ENCODE data around the gene TEKT5.
"Not testable (repeated sequence)": the region's sequence is repeated elsewhere in the genome, so short reads cannot be mapped to it uniquely, and the experiment has no call there.

Gene TEKT5

DNA sequence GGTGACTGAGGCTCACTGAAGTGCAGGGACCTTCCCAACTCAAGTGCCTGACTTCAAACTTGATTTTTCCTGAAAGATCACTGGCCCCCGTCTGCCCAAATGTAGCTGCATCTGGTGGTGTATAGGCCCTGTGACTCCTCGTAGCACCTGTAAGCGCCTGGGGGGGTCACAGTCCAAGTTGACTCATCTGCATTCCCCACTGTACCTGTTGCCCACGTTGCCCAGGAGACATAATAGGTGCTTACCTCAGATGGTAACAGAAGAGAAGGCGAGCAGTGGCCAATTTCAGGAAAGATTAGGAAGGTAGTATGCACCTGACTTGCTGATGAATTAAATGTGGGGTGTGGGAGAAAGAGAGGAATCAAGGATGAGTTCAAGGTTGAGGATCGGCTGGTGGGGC is 70.2 kb downstream of the TEKT5 start:
- no peak overlapping the region for H3K27ac ChIP-seq (ENCODE audit: low read length)
- peaks cover 0 to 5% of the 10 kb centered on the region in 2 donors for H3K4me1 ChIP-seq (ENCODE audit: control insufficient read depth in 1 of 2, insufficient read depth in 2 of 2, low read length in 2 of 2)
- no peaks in the 10 kb centered on the region for H3K27me3 ChIP-seq (ENCODE audit: low read depth, low read length)
- H3K36me3 ChIP-seq (ENCODE audit: control insufficient read depth in 1 of 2, insufficient read depth in 2 of 2, low read length in 2 of 2) = no peaks in the 10 kb centered on the region
- H3K4me3 ChIP-seq (ENCODE audit: low read depth in 1 of 2, low read length in 2 of 2) = no peak overlapping the region
- H3K9me3 ChIP-seq (ENCODE audit: control insufficient read depth in 1 of 2, low read length in 2 of 2) = no peaks in the 10 kb centered on the region

- peaks cover 0 to 19% of the 10 kb centered on the region in 2 donors for H3K4me1 ChIP-seq (ENCODE audit: control insufficient read depth in 1 of 2, insufficient read depth in 2 of 2, low read length in 2 of 2)
- H3K4me3 ChIP-seq (ENCODE audit: low read depth in 1 of 2, low read length in 2 of 2) = no peak overlapping the region
- no peak overlapping the region for H3K27ac ChIP-seq (ENCODE audit: low read length)
- H3K27me3 ChIP-seq (ENCODE audit: low read depth, low read length) = no peaks in the 10 kb centered on the region
- H3K9me3 ChIP-seq (ENCODE audit: control insufficient read depth in 1 of 2, low read length in 2 of 2) = no peaks in the 10 kb centered on the region
- H3K36me3 ChIP-seq (ENCODE audit: control insufficient read depth in 1 of 2, insufficient read depth in 2 of 2, low read length in 2 of 2) = no peaks in the 10 kb centered on the region
Measured at GRCh38 chr16:10623059-10623458, 71.7 kb downstream of the TEKT5 start.

GRCh38 chr16:10622036-10622921 is 72.5 kb downstream of the TEKT5 start:
- no peak overlapping the region for H3K27ac ChIP-seq (ENCODE audit: low read length)
- H3K9me3 ChIP-seq (ENCODE audit: control insufficient read depth in 1 of 2, low read length in 2 of 2) = no peaks in the 10 kb centered on the region
- peaks cover 6 to 27% of the 10 kb centered on the region in 2 donors for H3K4me1 ChIP-seq (ENCODE audit: control insufficient read depth in 1 of 2, insufficient read depth in 2 of 2, low read length in 2 of 2)
- H3K36me3 ChIP-seq (ENCODE audit: control insufficient read depth in 1 of 2, insufficient read depth in 2 of 2, low read length in 2 of 2) = no peaks in the 10 kb centered on the region
- no peaks in the 10 kb centered on the region for H3K27me3 ChIP-seq (ENCODE audit: low read depth, low read length)
- H3K4me3 ChIP-seq (ENCODE audit: low read depth in 1 of 2, low read length in 2 of 2) = no peak overlapping the region

DNA sequence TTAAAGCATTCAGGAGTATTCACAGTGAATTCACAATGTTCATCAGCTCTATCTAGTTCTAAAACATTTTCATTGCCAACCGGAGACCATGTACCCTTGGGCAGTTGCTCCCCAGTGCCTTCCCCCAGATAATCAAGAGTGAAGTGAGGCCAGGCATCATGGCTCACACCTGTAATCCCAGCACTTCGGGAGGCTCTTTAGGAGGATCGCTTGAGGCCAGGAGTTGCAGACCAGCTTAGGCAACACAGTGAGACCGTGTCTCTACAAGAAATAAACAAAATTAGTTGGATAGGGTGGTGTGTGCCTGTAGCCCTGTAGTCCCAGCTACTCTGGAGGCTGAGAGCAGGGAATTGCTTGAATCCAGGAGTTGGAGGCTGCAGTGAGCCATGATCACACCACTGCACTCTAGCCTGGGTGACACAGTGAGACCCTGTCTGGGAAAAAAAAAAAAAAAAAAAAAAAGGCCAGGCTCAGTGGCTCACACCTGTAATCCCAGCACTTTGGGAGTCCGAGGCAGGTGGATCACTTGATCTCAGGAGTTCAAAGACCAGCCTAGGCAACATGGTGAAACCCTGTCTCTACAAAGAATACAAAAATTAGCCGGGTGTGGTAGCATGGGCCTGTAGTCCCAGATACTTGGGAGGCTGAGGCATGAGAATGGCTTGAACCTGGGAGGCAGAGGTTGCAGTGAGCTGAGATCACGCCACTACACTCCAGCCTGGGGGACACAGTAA is 73.3 kb downstream of the TEKT5 start:
- peaks cover 9 to 35% of the 10 kb centered on the region in 2 donors for H3K4me1 ChIP-seq (ENCODE audit: control insufficient read depth in 1 of 2, insufficient read depth in 2 of 2, low read length in 2 of 2)
- H3K36me3 ChIP-seq (ENCODE audit: control insufficient read depth in 1 of 2, insufficient read depth in 2 of 2, low read length in 2 of 2); H3K27me3 ChIP-seq (ENCODE audit: low read depth, low read length); H3K27ac ChIP-seq (ENCODE audit: low read length); H3K9me3 ChIP-seq (ENCODE audit: control insufficient read depth in 1 of 2, low read length in 2 of 2); H3K4me3 ChIP-seq (ENCODE audit: low read depth in 1 of 2, low read length in 2 of 2): not testable (repeated sequence)

GRCh38 chr16:10620120-10620519 is 74.6 kb downstream of the TEKT5 start:
- Histone ChIP-seq H3K4me3 (ENCODE audit: low read depth in 1 of 2, low read length in 2 of 2) (no peak overlapping the region), H3K9me3 (ENCODE audit: control insufficient read depth in 1 of 2, low read length in 2 of 2) (no peaks in the 10 kb centered on the region), H3K36me3 (ENCODE audit: control insufficient read depth in 1 of 2, insufficient read depth in 2 of 2, low read length in 2 of 2) (no peaks in the 10 kb centered on the region), H3K27ac (ENCODE audit: low read length) (no peak overlapping the region), H3K27me3 (ENCODE audit: low read depth, low read length) (no peaks in the 10 kb centered on the region), H3K4me1 (ENCODE audit: control insufficient read depth in 1 of 2, insufficient read depth in 2 of 2, low read length in 2 of 2) (peaks cover 9 to 35% of the 10 kb centered on the region in 2 donors)

DNA sequence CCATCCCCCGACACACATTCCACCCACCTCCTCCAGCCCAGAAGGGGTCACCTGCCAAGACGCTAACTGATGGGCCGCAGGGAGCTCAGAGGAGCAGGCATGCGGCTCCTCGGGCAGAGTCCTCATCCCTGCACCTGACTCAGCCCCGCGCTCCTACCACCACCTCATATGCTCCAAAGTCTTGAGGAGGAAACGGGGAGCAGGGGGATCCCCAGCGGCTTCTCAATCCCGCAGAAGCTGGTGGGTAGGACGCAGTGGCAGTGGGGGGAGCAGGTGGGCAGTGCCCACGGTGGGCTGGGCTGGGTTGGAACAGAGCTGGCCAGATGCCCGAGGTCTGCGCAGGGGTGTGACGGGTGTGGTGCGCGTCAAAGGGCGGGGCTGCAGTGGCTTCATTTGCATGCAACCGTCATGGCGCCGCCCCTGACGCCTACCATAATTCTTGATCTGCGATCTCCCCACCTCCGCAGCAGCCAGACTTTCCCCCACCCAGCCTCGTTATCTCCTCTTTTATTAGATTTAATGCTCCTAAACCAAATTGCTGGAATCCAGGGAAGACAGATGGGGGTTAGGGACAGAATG is 75.4 kb downstream of the TEKT5 start:
- H3K27ac ChIP-seq (ENCODE audit: low read length) = no peak overlapping the region
- no peaks in the 10 kb centered on the region for H3K9me3 ChIP-seq (ENCODE audit: control insufficient read depth in 1 of 2, low read length in 2 of 2)
- H3K4me1 ChIP-seq (ENCODE audit: control insufficient read depth in 1 of 2, insufficient read depth in 2 of 2, low read length in 2 of 2) = peaks cover 9 to 35% of the 10 kb centered on the region in 2 donors
- H3K4me3 ChIP-seq (ENCODE audit: low read depth in 1 of 2, low read length in 2 of 2) = peak overlapping the region in 1 of 2 donors; percentile 37
- no peaks in the 10 kb centered on the region for H3K36me3 ChIP-seq (ENCODE audit: control insufficient read depth in 1 of 2, insufficient read depth in 2 of 2, low read length in 2 of 2)
- no peaks in the 10 kb centered on the region for H3K27me3 ChIP-seq (ENCODE audit: low read depth, low read length)

DNA sequence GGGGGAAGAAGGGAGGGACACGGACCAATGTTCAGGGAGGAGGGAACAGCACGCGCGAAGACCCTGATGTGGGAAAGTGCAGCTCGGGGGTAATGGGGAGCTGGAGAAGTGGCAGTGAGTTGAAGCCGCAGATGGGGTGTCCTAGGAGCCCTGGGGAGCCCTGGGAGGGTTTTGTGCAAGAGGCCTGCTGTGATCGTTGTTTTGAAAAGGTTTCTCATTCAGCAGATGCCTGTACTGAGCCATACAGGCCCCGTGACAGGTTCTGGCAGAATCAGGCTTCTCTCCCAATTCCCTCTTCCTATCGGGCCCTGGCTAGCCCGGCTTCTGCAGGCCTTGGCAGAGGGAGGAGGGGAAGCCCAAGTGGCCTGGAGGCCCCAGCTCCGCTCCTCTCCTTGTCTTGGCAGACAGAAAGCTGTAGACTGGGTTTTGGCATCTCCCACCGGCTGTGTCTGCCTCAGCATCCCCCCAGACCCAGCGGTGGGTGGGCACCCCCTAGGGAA is 76.0 kb downstream of the TEKT5 start:
- peaks cover 9 to 35% of the 10 kb centered on the region in 2 donors for H3K4me1 ChIP-seq (ENCODE audit: control insufficient read depth in 1 of 2, insufficient read depth in 2 of 2, low read length in 2 of 2)
- no peaks in the 10 kb centered on the region for H3K9me3 ChIP-seq (ENCODE audit: control insufficient read depth in 1 of 2, low read length in 2 of 2)
- no peaks in the 10 kb centered on the region for H3K36me3 ChIP-seq (ENCODE audit: control insufficient read depth in 1 of 2, insufficient read depth in 2 of 2, low read length in 2 of 2)
- H3K27me3 ChIP-seq (ENCODE audit: low read depth, low read length) = no peaks in the 10 kb centered on the region
- no peak overlapping the region for H3K27ac ChIP-seq (ENCODE audit: low read length)
- H3K4me3 ChIP-seq (ENCODE audit: low read depth in 1 of 2, low read length in 2 of 2) = peak overlapping the region in 1 of 2 donors; percentile 37

DNA sequence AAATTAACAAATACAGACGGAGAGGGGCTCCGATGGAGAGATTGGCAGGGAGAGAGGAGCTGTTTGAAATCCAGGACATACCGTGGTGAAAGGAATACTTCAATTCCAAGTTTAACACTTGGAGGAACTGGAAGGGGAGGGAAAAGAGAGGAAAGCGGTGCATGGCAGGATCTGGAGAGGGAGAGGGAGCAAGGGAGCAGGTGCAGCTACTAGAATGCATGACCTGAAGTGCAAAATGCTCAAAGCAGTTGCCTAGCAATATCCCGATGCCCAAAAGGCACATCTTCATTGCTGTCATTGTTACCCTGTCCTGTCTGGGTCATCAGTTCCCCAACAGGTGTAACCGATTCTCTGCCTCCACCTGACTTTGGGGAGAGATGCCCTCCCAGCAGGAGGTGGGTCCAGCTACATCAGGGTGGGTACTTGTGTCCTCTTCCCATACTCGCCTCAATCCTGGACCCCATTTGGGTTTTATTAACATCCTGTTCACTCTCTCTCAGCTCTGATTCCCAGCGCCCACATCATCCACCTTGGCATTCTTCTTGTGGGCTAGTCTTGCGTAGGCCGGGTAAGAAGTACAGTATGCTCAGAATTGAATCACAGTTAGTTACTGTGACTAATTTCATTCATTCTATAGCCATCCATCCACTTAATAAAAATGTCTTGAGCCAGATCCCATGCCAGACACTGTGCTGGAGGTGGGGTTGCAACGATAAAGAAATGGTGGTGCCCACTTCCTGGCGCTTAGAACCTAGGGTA is 76.9 kb downstream of the TEKT5 start:
- no peak overlapping the region for H3K27ac ChIP-seq (ENCODE audit: low read length)
- H3K9me3 ChIP-seq (ENCODE audit: control insufficient read depth in 1 of 2, low read length in 2 of 2) = no peaks in the 10 kb centered on the region
- no peak overlapping the region for H3K4me3 ChIP-seq (ENCODE audit: low read depth in 1 of 2, low read length in 2 of 2)
- no peaks in the 10 kb centered on the region for H3K36me3 ChIP-seq (ENCODE audit: control insufficient read depth in 1 of 2, insufficient read depth in 2 of 2, low read length in 2 of 2)
- H3K4me1 ChIP-seq (ENCODE audit: control insufficient read depth in 1 of 2, insufficient read depth in 2 of 2, low read length in 2 of 2) = peaks cover 9 to 35% of the 10 kb centered on the region in 2 donors
- H3K27me3 ChIP-seq (ENCODE audit: low read depth, low read length) = no peaks in the 10 kb centered on the region

DNA sequence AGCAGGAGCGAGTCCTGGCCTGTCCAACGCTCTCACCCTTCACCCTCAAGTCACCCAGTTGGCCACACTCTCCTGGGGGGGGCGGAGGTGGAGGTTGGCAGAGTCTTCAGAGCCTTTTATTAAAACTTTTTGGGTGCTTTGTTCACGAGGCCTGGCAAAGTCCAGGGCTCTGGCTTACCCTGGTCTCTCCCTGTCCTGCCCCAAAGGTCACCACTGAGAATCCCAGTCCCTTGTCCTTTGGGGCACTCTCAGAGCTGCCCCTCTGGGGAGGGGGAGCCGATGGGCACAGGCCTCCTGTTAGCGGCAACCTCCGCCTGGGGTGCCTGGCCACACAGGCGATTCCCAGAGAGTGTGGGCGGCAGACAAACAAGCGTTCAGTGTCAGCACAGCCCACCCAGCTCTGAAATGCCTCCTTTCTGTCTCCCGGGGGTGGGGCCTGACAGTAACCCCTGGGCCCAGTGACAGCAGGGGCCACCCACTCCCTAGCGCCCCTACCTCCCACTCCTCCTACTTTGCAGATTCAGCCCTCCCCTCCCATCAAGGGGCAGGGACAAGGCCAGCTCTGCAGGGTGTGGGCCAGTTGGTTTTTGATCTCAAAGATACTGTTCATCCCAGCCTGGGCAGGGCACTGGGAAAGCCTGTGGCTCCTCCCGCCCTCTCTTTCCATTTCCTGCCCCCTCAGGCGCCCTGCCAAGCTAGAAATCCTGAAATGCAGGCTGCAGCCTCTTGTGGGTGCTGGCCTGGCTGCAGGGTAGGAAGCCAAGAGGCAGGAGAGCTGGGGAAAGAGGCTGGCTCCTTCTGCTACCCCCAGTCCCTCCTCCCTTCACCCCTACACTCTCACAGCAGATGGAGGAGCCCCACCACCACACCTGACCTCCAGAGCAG is 77.7 kb downstream of the TEKT5 start:
- no peaks in the 10 kb centered on the region for H3K36me3 ChIP-seq (ENCODE audit: control insufficient read depth in 1 of 2, insufficient read depth in 2 of 2, low read length in 2 of 2)
- peaks cover 9 to 35% of the 10 kb centered on the region in 2 donors for H3K4me1 ChIP-seq (ENCODE audit: control insufficient read depth in 1 of 2, insufficient read depth in 2 of 2, low read length in 2 of 2)
- H3K27me3 ChIP-seq (ENCODE audit: low read depth, low read length) = no peaks in the 10 kb centered on the region
- H3K27ac ChIP-seq (ENCODE audit: low read length) = no peak overlapping the region
- H3K9me3 ChIP-seq (ENCODE audit: control insufficient read depth in 1 of 2, low read length in 2 of 2) = no peaks in the 10 kb centered on the region
- H3K4me3 ChIP-seq (ENCODE audit: low read depth in 1 of 2, low read length in 2 of 2) = no peak overlapping the region

GRCh38 chr16:10616419-10616755 is 78.3 kb downstream of the TEKT5 start:
- H3K9me3 ChIP-seq (ENCODE audit: control insufficient read depth in 1 of 2, low read length in 2 of 2) = no peaks in the 10 kb centered on the region
- no peak overlapping the region for H3K27ac ChIP-seq (ENCODE audit: low read length)
- H3K4me1 ChIP-seq (ENCODE audit: control insufficient read depth in 1 of 2, insufficient read depth in 2 of 2, low read length in 2 of 2) = peaks cover 9 to 35% of the 10 kb centered on the region in 2 donors
- H3K36me3 ChIP-seq (ENCODE audit: control insufficient read depth in 1 of 2, insufficient read depth in 2 of 2, low read length in 2 of 2) = no peaks in the 10 kb centered on the region
- no peaks in the 10 kb centered on the region for H3K27me3 ChIP-seq (ENCODE audit: low read depth, low read length)
- no peak overlapping the region for H3K4me3 ChIP-seq (ENCODE audit: low read depth in 1 of 2, low read length in 2 of 2)
